ENCODE measurements around the gene CRYBG3. TPM values are rescaled to one million over a fixed set of nuclear protein-coding genes. Genes with fewer than 3 reads are reported as not detected.

Gene CRYBG3
- total and polyA plus RNA-seq, 4 donors: 1.1 to 9.5 (median 2.5) TPM

- no peak overlapping the region for H3K9ac ChIP-seq (ENCODE audit: low read depth in 1 of 2, low read length in 2 of 2)
- peaks cover 0 to 2% (median under 1%) of the 10 kb centered on the region in 4 donors for H3K4me1 ChIP-seq (ENCODE audit: control insufficient read depth in 4 of 4, insufficient read depth in 4 of 4, low read length in 3 of 4)
- H3K27ac ChIP-seq (ENCODE audit: low read depth in 1 of 2, low read length in 2 of 2): no peak overlapping the region
- H3K36me3 ChIP-seq (ENCODE audit: control insufficient read depth in 4 of 4, insufficient read depth in 3 of 4, low read depth in 1 of 4, low read length in 3 of 4): peaks cover 0 to 7% (median under 1%) of the 10 kb centered on the region in 4 donors
- H3K9me3 ChIP-seq (ENCODE audit: control insufficient read depth in 4 of 4, low read length in 3 of 4): no peaks in the 10 kb centered on the region
- DNase-seq (ENCODE audit: low spot score): no peak
- no peak overlapping the region for H3K4me3 ChIP-seq (ENCODE audit: low read depth in 1 of 3, low read length in 3 of 3)
- TF ChIP-seq CTCF (IDR thresholded peaks at IDR 0.05; ENCODE audit: low read depth, low read length, missing input control) (no peak), FOXA1 (IDR thresholded peaks at IDR 0.05) (no peak), FOXA2 (IDR thresholded peaks at IDR 0.05) (no peak), JUND (IDR thresholded peaks at IDR 0.05) (no peak), REST (IDR thresholded peaks at IDR 0.05) (no peak), TAF1 (conservative IDR thresholded peaks at IDR 0.05) (no peak), EGR1 (IDR thresholded peaks at IDR 0.05; ENCODE audit: low read depth in 2 of 2) (no peak), GABPA (IDR thresholded peaks at IDR 0.05 in 1 of 2, conservative IDR thresholded peaks at IDR 0.05 in 1 of 2) (no peak), SP1 (IDR thresholded peaks at IDR 0.05) (no peak), NR2F2 (IDR thresholded peaks at IDR 0.05) (no peak), RAD21 (IDR thresholded peaks at IDR 0.05) (no peak), YY1 (IDR thresholded peaks at IDR 0.05) (no peak), HNF4A (conservative IDR thresholded peaks at IDR 0.05) (no peak), RXRA (IDR thresholded peaks at IDR 0.05) (no peak), ATF3 (IDR thresholded peaks at IDR 0.05) (no peak), HNF4G (IDR thresholded peaks at IDR 0.05) (no peak)
- TF ChIP-seq, protein P1, sequence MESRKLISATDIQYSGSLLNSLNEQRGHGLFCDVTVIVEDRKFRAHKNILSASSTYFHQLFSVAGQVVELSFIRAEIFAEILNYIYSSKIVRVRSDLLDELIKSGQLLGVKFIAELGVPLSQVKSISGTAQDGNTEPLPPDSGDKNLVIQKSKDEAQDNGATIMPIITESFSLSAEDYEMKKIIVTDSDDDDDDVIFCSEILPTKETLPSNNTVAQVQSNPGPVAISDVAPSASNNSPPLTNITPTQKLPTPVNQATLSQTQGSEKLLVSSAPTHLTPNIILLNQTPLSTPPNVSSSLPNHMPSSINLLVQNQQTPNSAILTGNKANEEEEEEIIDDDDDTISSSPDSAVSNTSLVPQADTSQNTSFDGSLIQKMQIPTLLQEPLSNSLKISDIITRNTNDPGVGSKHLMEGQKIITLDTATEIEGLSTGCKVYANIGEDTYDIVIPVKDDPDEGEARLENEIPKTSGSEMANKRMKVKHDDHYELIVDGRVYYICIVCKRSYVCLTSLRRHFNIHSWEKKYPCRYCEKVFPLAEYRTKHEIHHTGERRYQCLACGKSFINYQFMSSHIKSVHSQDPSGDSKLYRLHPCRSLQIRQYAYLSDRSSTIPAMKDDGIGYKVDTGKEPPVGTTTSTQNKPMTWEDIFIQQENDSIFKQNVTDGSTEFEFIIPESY (IDR thresholded peaks at IDR 0.05): no peak
- TF ChIP-seq, protein P2, sequence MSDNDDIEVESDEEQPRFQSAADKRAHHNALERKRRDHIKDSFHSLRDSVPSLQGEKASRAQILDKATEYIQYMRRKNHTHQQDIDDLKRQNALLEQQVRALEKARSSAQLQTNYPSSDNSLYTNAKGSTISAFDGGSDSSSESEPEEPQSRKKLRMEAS (IDR thresholded peaks at IDR 0.05): no peak
- WGBS: 96% methylated on average over 1 of the region's 1 CpG
- H3K27me3 ChIP-seq (ENCODE audit: control insufficient read depth in 4 of 4, insufficient read depth in 4 of 4, low read length in 3 of 4): no peaks in the 10 kb centered on the region
Observed at GRCh38 chr3:97896129-97896528, 74.3 kb downstream of the CRYBG3 start.
